HCT116 (cell line): ENCODE data around the gene SLC10A6. TPM values are rescaled to one million over a fixed set of nuclear protein-coding genes. Genes with fewer than 3 reads are reported as not detected.

ENCODE experiments used
- ATAC-seq: fragments of 200-7000 bp; cut with Tn5 transposase; 2 replicates; pipeline ENCODE4 v1.9.1; 2020; ENCODE audit warnings: mild to moderate bottlenecking, moderate library complexity
- BruUV-seq: library from RNA; stranded (reverse); fragments of 400-500 nt; replicated peaks from 2 replicates; lab custom pipeline; 2021; lab: Mats Ljungman, UMichigan
- CTCF ChIA-PET: fragments of 300-600 bp; sonication (Branson Sonifier 250); formaldehyde crosslinking; loops from one replicate; lab custom pipeline; 2021; ENCODE audit warnings: antibody characterized with exemption; lab: Charles Lee
- POLR2A ChIA-PET: fragments of 300-600, 350-600 bp; sonication (Branson Sonifier 250); formaldehyde crosslinking; loops from one replicate; lab custom pipeline; 2021; ENCODE audit warnings: antibody characterized with exemption; lab: Charles Lee
- RAD21 ChIA-PET, 2 experiments: fragments of 300-600 bp; sonication (Branson Sonifier 250); formaldehyde crosslinking; loops; one replicate each; lab custom pipeline; 2023; ENCODE audit warnings: low total read pairs in 2 of 2; ENCODE audit not compliant: uncharacterized antibody in 2 of 2, unreplicated experiment in 2 of 2, low non-redundant PET in 1 of 2; lab: Charles Lee
- DNase-seq: peaks from one replicate; pipeline ENCODE4 v3.0.0-alpha.2; 2010; ENCODE audit warnings: low read depth, low spot score
- H2AFZ ChIP-seq: fragments of 200-600 bp; shearing (Covaris generic), sonication (generic); 2 replicates; pipeline ENCODE4 v1.6.1; 2017; ENCODE audit warnings: low read depth, mixed run types, mixed read lengths, antibody characterized with exemption, low read length; ENCODE audit not compliant: poor library complexity, severe bottlenecking
- H3K27ac ChIP-seq: 2 replicates; pipeline ENCODE4 v1.5.1; 2012; ENCODE audit warnings: low read depth, low read length
- H3K27me3 ChIP-seq: fragments of 200-600 bp; sonication (generic); 2 replicates; pipeline ENCODE4 v1.6.1; 2016; ENCODE audit warnings: mixed run types, low read length, mixed read lengths; ENCODE audit not compliant: insufficient read depth
- H3K36me3 ChIP-seq, 2 experiments: fragments of 200-500 bp in 1 of 2; fragments of 200-600 bp in 1 of 2; sonication (Bioruptor generic) in 1 of 2; sonication (generic) in 1 of 2; 2 replicates each; pipeline versions ENCODE4 v1.5.1 to v1.6.1; 2014 to 2016; ENCODE audit warnings: low read length in 2 of 2, inconsistent platforms in 1 of 2, mixed read lengths in 1 of 2, mixed run types in 1 of 2; ENCODE audit not compliant: insufficient read depth in 2 of 2, control insufficient read depth in 1 of 2
- H3K4me1 ChIP-seq, 2 experiments: fragments of 200-600 bp in 1 of 2; sonication (generic) in 1 of 2; 2 replicates each; pipeline versions ENCODE4 v1.5.1 to v1.6.1; 2012 to 2017; ENCODE audit warnings: low read length in 2 of 2, inconsistent platforms in 1 of 2, mild to moderate bottlenecking in 1 of 2, mixed read lengths in 1 of 2, mixed run types in 1 of 2, moderate library complexity in 1 of 2; ENCODE audit not compliant: insufficient read depth in 2 of 2, control insufficient read depth in 1 of 2
- H3K4me2 ChIP-seq: fragments of 200-600 bp; sonication (generic); 2 replicates; pipeline ENCODE4 v1.6.1; 2017; ENCODE audit warnings: mixed run types, low read length, mixed read lengths
- H3K4me3 ChIP-seq, 2 experiments: fragments of 200-600 bp in 1 of 2; sonication (generic) in 1 of 2; replicated peaks in 1 of 2; 2 replicates each; pipeline ENCODE4 v1.5.1; 2011 to 2016; ENCODE audit warnings: low read length in 2 of 2, control low read depth in 1 of 2, low read depth in 1 of 2, mild to moderate bottlenecking in 1 of 2, mixed read lengths in 1 of 2, mixed run types in 1 of 2
- H3K79me2 ChIP-seq: fragments of 200-600 bp; sonication (generic); 2 replicates; pipeline ENCODE4 v1.6.1; 2017; ENCODE audit warnings: mild to moderate bottlenecking, mixed run types, low read length, moderate library complexity, mixed read lengths; ENCODE audit not compliant: insufficient read depth
- H3K9ac ChIP-seq: fragments of 200-600 bp; sonication (generic); 2 replicates; pipeline ENCODE4 v1.6.1; 2016; ENCODE audit warnings: low read length, mixed read lengths
- H3K9me2 ChIP-seq: fragments of 200-600 bp; sonication (generic), shearing (Covaris generic); 2 replicates; pipeline ENCODE4 v1.6.1; 2017; ENCODE audit warnings: mixed run types, mild to moderate bottlenecking, moderate library complexity; ENCODE audit not compliant: insufficient read depth
- H3K9me3 ChIP-seq, 2 experiments: fragments of 200-500 bp in 1 of 2; fragments of 200-600 bp in 1 of 2; sonication (Bioruptor generic) in 1 of 2; sonication (generic) in 1 of 2; 2 replicates each; pipeline ENCODE4 v1.6.1; 2014 to 2017; ENCODE audit warnings: low read length in 2 of 2, mixed read lengths in 2 of 2, inconsistent platforms in 1 of 2, low read depth in 1 of 2, mild to moderate bottlenecking in 1 of 2, mixed run types in 1 of 2, moderate library complexity in 1 of 2; ENCODE audit not compliant: control insufficient read depth in 1 of 2, insufficient read depth in 1 of 2
- H4K20me1 ChIP-seq: fragments of 200-600 bp; sonication (generic), shearing (Covaris generic); 2 replicates; pipeline ENCODE4 v1.6.1; 2017; ENCODE audit warnings: mixed run types, mild to moderate bottlenecking, moderate library complexity; ENCODE audit not compliant: insufficient read depth
- CBX3 ChIP-seq: IDR thresholded peaks from 2 replicates; pipeline ENCODE4 v1.6.1; 2012; ENCODE audit warnings: low read depth
- ELF1 ChIP-seq: IDR thresholded peaks from 2 replicates; pipeline ENCODE4 v1.6.1; 2012; ENCODE audit warnings: low read depth, borderline replicate concordance
- EZH2 ChIP-seq: fragments of 200-600 bp; sonication (generic); IDR thresholded peaks from 2 replicates; pipeline ENCODE4 v1.6.1; 2017; ENCODE audit warnings: antibody characterized with exemption, mixed run types
- FOSL1 ChIP-seq: IDR thresholded peaks from 2 replicates; pipeline ENCODE4 v1.6.1; 2012; ENCODE audit warnings: low read depth
- JUND ChIP-seq: IDR thresholded peaks from 2 replicates; pipeline ENCODE4 v1.6.1; 2012
- POLR2AphosphoS5 ChIP-seq: IDR thresholded peaks from 2 replicates; pipeline ENCODE4 v1.6.1; 2011; ENCODE audit warnings: mild to moderate bottlenecking, low read depth, low read length, moderate library complexity
- REST ChIP-seq: IDR thresholded peaks from 2 replicates; pipeline ENCODE4 v1.6.1; 2012; ENCODE audit warnings: low read depth
- TCF7L2 ChIP-seq: IDR thresholded peaks from 2 replicates; pipeline ENCODE4 v1.7.0; 2011; ENCODE audit warnings: borderline replicate concordance, inconsistent platforms; ENCODE audit not compliant: insufficient read depth, insufficient read length; ENCODE audit errors: extremely low read depth
- intact Hi-C: fragments of 100-400 bp; cut with micrococcal nuclease; formaldehyde crosslinking; loops from 2 replicates; pipeline ENCODE4 v1.10.0; 2022
- total RNA-seq: library from RNA; stranded (reverse); gene quantifications from one replicate; pipeline ENCODE4 v1.2.1, GENCODE V29; 2021; ENCODE audit not compliant: unreplicated experiment
- TF ChIP-seq, protein P1 (sequence below), 3 experiments: fragments of 200-600 bp in 1 of 3; sonication (generic) in 1 of 3; IDR thresholded peaks in 2 of 3; conservative IDR thresholded peaks in 1 of 3; 2 replicates each; pipeline ENCODE4 v1.5.1; 2012 to 2017; ENCODE audit warnings: low read depth in 2 of 3, low read length in 2 of 3, antibody characterized with exemption in 1 of 3, borderline replicate concordance in 1 of 3, control low read depth in 1 of 3, mild to moderate bottlenecking in 1 of 3, mixed read lengths in 1 of 3, mixed run types in 1 of 3, moderate library complexity in 1 of 3; ENCODE audit not compliant: insufficient read depth in 1 of 3
- TF ChIP-seq, protein P2 (sequence below): IDR thresholded peaks from 2 replicates; pipeline ENCODE4 v1.6.1; 2012

Gene SLC10A6
- total RNA-seq, 1 experiment from 2014 or later, result not detected

- no TSS peak for BruUV-seq
- H3K9me3 ChIP-seq, result no peaks in the 10 kb centered on the region
- H3K9ac ChIP-seq, result no peak overlapping the region
- H3K27me3 ChIP-seq, result no peaks in the 10 kb centered on the region
- POLR2A ChIA-PET, result no interaction called here
- CTCF ChIA-PET, result interaction anchor here (0.7 kb wide), 1 partner anchor 12 kb away, joined by 3 read pairs; no protein-coding TSS in a partner anchor
- ATAC-seq (no peak), DNase-seq (no peak)
- H2AFZ ChIP-seq, result no peak overlapping the region
- no peak overlapping the region for H3K4me2 ChIP-seq
- H3K4me1 ChIP-seq, result peaks cover 0 to 5% of the 10 kb centered on the region in 2 experiments; a peak in 1 of 4 replicates
- RAD21 ChIA-PET, result no interaction called here
- no peaks in the 10 kb centered on the region for H3K9me2 ChIP-seq
- H4K20me1 ChIP-seq, result no peaks in the 10 kb centered on the region
- no peak overlapping the region for H3K4me3 ChIP-seq
- intact Hi-C loops, result no loop called here
- no peaks in the 10 kb centered on the region for H3K36me3 ChIP-seq
- H3K79me2 ChIP-seq, result no peaks in the 10 kb centered on the region
- no peak overlapping the region for H3K27ac ChIP-seq
- TF ChIP-seq ELF1 (no peak), JUND (no peak), EZH2 (no peak), CBX3 (no peak), TCF7L2 (no peak), REST (no peak), FOSL1 (no peak), POLR2AphosphoS5 (no peak)
- TF ChIP-seq, protein P1, sequence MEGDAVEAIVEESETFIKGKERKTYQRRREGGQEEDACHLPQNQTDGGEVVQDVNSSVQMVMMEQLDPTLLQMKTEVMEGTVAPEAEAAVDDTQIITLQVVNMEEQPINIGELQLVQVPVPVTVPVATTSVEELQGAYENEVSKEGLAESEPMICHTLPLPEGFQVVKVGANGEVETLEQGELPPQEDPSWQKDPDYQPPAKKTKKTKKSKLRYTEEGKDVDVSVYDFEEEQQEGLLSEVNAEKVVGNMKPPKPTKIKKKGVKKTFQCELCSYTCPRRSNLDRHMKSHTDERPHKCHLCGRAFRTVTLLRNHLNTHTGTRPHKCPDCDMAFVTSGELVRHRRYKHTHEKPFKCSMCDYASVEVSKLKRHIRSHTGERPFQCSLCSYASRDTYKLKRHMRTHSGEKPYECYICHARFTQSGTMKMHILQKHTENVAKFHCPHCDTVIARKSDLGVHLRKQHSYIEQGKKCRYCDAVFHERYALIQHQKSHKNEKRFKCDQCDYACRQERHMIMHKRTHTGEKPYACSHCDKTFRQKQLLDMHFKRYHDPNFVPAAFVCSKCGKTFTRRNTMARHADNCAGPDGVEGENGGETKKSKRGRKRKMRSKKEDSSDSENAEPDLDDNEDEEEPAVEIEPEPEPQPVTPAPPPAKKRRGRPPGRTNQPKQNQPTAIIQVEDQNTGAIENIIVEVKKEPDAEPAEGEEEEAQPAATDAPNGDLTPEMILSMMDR (IDR thresholded peaks at IDR 0.05 in 2 of 3, conservative IDR thresholded peaks at IDR 0.05 in 1 of 3; ENCODE audit: borderline replicate concordance in 1 of 3, insufficient read depth in 1 of 3, low read depth in 2 of 3, low read length in 2 of 3), result no peak
- TF ChIP-seq, protein P2, sequence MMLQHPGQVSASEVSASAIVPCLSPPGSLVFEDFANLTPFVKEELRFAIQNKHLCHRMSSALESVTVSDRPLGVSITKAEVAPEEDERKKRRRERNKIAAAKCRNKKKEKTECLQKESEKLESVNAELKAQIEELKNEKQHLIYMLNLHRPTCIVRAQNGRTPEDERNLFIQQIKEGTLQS, result no peak
These were observed 11.3 kb downstream of the SLC10A6 start for GRCh38 chr4:86837691-86838503.
